Common myeloid progenitor, CD34-positive (primary cell): ENCODE results near the gene CHRNG.
A peak's percentile ranks its signal among the peaks of the same experiment; 100 is the strongest.

Source experiments
- CTCF ChIA-PET: fragments of 350-600 bp; sonication (Branson Sonifier 250); formaldehyde crosslinking; loops from one replicate; lab custom pipeline; 2021; ENCODE audit warnings: antibody characterized with exemption; lab: Charles Lee
- POLR2A ChIA-PET: fragments of 350-600 bp; sonication (Branson Sonifier 250); formaldehyde crosslinking; loops from one replicate; lab custom pipeline; 2021; ENCODE audit warnings: antibody characterized with exemption; lab: Charles Lee
- DNase-seq, 3 donors: peaks; one replicate each; pipeline versions ENCODE4 v3.0.0 to v3.0.0-alpha.2; 2013
- H3K27ac ChIP-seq, 2 experiments: 1 replicate in 1 of 2; 2 replicates in 1 of 2; pipeline ENCODE4 v1.7.0; 2013; ENCODE audit warnings: inconsistent platforms in 2 of 2, low read length in 2 of 2, mild to moderate bottlenecking in 2 of 2, low read depth in 1 of 2, moderate library complexity in 1 of 2; ENCODE audit not compliant: severe bottlenecking in 2 of 2, insufficient read depth in 1 of 2, poor library complexity in 1 of 2
- H3K27me3 ChIP-seq, 5 experiments: replicated peaks in 2 of 5; 1 replicate in 3 of 5; 2 replicates in 2 of 5; pipeline versions ENCODE4 v1.6.1 to v1.7.0; 2013; ENCODE audit warnings: low read length in 4 of 5, mild to moderate bottlenecking in 2 of 5, moderate library complexity in 2 of 5, inconsistent platforms in 1 of 5; ENCODE audit not compliant: insufficient read depth in 5 of 5, control insufficient read depth in 4 of 5
- H3K36me3 ChIP-seq, 4 experiments: 1 replicate in 2 of 4; 2 replicates in 2 of 4; pipeline versions ENCODE4 v1.6.1 to v1.7.0; 2013; ENCODE audit warnings: low read length in 3 of 4, control low read depth in 1 of 4, mild to moderate bottlenecking in 1 of 4; ENCODE audit not compliant: control insufficient read depth in 4 of 4, insufficient read depth in 4 of 4
- H3K4me1 ChIP-seq, 4 experiments: 1 replicate in 3 of 4; 2 replicates in 1 of 4; pipeline versions ENCODE4 v1.6.1 to v1.7.1; 2013; ENCODE audit warnings: low read length in 3 of 4, mild to moderate bottlenecking in 3 of 4, control low read depth in 1 of 4, inconsistent platforms in 1 of 4, moderate library complexity in 1 of 4; ENCODE audit not compliant: control insufficient read depth in 4 of 4, insufficient read depth in 4 of 4; ENCODE audit errors: control extremely low read depth in 1 of 4
- H3K4me3 ChIP-seq, 7 experiments: 1 replicate in 4 of 7; 2 replicates in 3 of 7; pipeline versions ENCODE4 v1.5.1 to v1.7.0; 2013; ENCODE audit warnings: mild to moderate bottlenecking in 7 of 7, low read length in 6 of 7, moderate library complexity in 6 of 7, inconsistent platforms in 2 of 7, low read depth in 2 of 7, control low read depth in 1 of 7; ENCODE audit not compliant: insufficient read depth in 4 of 7, control insufficient read depth in 1 of 7; ENCODE audit errors: extremely low read depth in 1 of 7
- H3K9me3 ChIP-seq, 5 experiments: 1 replicate in 4 of 5; 2 replicates in 1 of 5; pipeline versions ENCODE4 v1.6.1 to v1.7.1; 2013; ENCODE audit warnings: low read length in 4 of 5, mild to moderate bottlenecking in 2 of 5, inconsistent platforms in 1 of 5, low read depth in 1 of 5, moderate library complexity in 1 of 5; ENCODE audit not compliant: control insufficient read depth in 4 of 5, insufficient read depth in 2 of 5; ENCODE audit errors: control extremely low read depth in 1 of 5
- WGBS: methylation state at CpG from one replicate; pipeline ENCODE4 v1.1.5; 2013; ENCODE audit not compliant: insufficient coverage; 5-methylcytosine and 5-hydroxymethylcytosine counted together

Gene CHRNG

GRCh38 chr2:232526372-232526941 lies 13.0 kb upstream of the CHRNG start:
- DNase-seq = no peak
- ChIA-PET POLR2A (no interaction called here), CTCF (interaction anchor here (1.3 kb wide), 1 partner anchor 10 kb away, joined by 3 read pairs; no protein-coding TSS in a partner anchor)
- H3K36me3 ChIP-seq = no peaks in the 10 kb centered on the region
- peaks cover 0 to 50% (median 11%) of the 10 kb centered on the region in 5 experiments for H3K27me3 ChIP-seq
- no peak overlapping the region for H3K27ac ChIP-seq
- 74% methylated on average over 7 of the region's 13 CpGs for WGBS
- no peak overlapping the region for H3K4me3 ChIP-seq
- H3K4me1 ChIP-seq = peaks cover 0 to 36% (median 22%) of the 10 kb centered on the region in 4 experiments
- no peaks in the 10 kb centered on the region for H3K9me3 ChIP-seq

- Histone ChIP-seq H3K4me3 (no peak overlapping the region), H3K4me1 (peaks cover 0 to 23% (median 15%) of the 10 kb centered on the region in 4 experiments), H3K27me3 (peaks cover 0 to 35% (median 6%) of the 10 kb centered on the region in 5 experiments), H3K36me3 (no peaks in the 10 kb centered on the region), H3K27ac (no peak overlapping the region), H3K9me3 (no peaks in the 10 kb centered on the region)
- no peak for DNase-seq
- ChIA-PET POLR2A (no interaction called here), CTCF (no interaction called here)
- WGBS = 100% methylated on average over 3 of the region's 6 CpGs
These were observed 11.5 kb upstream of the CHRNG start for GRCh38 chr2:232527905-232528470.

GRCh38 chr2:232528746-232529460 lies 10.6 kb upstream of the CHRNG start:
- Histone ChIP-seq H3K27me3 (peaks cover 0 to 26% (median 4%) of the 10 kb centered on the region in 5 experiments), H3K36me3 (no peaks in the 10 kb centered on the region), H3K4me3 (no peak overlapping the region), H3K4me1 (peaks cover 0 to 15% (median 10%) of the 10 kb centered on the region in 4 experiments), H3K9me3 (no peaks in the 10 kb centered on the region), H3K27ac (no peak overlapping the region)
- CTCF ChIA-PET = no interaction called here
- DNase-seq = peak in 1 of 3 donors; percentile 26
- POLR2A ChIA-PET = no interaction called here
- 77% methylated on average over 7 of the region's 11 CpGs for WGBS

- Histone ChIP-seq H3K9me3 (no peaks in the 10 kb centered on the region), H3K27me3 (peaks cover 0 to 16% (median 0%) of the 10 kb centered on the region in 5 experiments), H3K4me1 (peaks cover 0 to 8% (median 3%) of the 10 kb centered on the region in 4 experiments), H3K4me3 (no peak overlapping the region), H3K27ac (no peak overlapping the region), H3K36me3 (no peaks in the 10 kb centered on the region)
- POLR2A ChIA-PET = no interaction called here
- CTCF ChIA-PET = no interaction called here
- DNase-seq = no peak
- WGBS = 97% methylated on average over 16 of the region's 17 CpGs
These were observed 9.5 kb upstream of the CHRNG start for GRCh38 chr2:232529806-232530547.

- no peak for DNase-seq
- WGBS = 93% methylated on average over 5 of the region's 9 CpGs
- Histone ChIP-seq H3K4me1 (peaks cover 0 to 8% (median 3%) of the 10 kb centered on the region in 4 experiments), H3K27ac (no peak overlapping the region), H3K4me3 (no peak overlapping the region), H3K36me3 (no peaks in the 10 kb centered on the region), H3K9me3 (no peaks in the 10 kb centered on the region), H3K27me3 (peaks cover 0 to 12% (median 0%) of the 10 kb centered on the region in 5 experiments)
- POLR2A ChIA-PET = no interaction called here
- CTCF ChIA-PET = interaction anchor here (1.2 kb wide), 1 partner anchor 19 kb away, joined by 3 read pairs; the partner anchor contains the start of genes EIF4E2 and TIGD1
These were observed 8.7 kb upstream of the CHRNG start for GRCh38 chr2:232530626-232531260.

- peaks cover 0 to 7% (median 6%) of the 10 kb centered on the region in 5 experiments for H3K9me3 ChIP-seq
- H3K4me3 ChIP-seq = no peak overlapping the region
- DNase-seq = no peak
- ChIA-PET CTCF (interaction anchor here (1.3 kb wide), 1 partner anchor 9 kb away, joined by 3 read pairs; no protein-coding TSS in a partner anchor), POLR2A (no interaction called here)
- 96% methylated on average over 4 of the region's 9 CpGs for WGBS
- peaks cover 0 to 3% (median 1%) of the 10 kb centered on the region in 5 experiments for H3K27me3 ChIP-seq
- peaks cover 0 to 8% (median 3%) of the 10 kb centered on the region in 4 experiments for H3K4me1 ChIP-seq
- no peaks in the 10 kb centered on the region for H3K36me3 ChIP-seq
- no peak overlapping the region for H3K27ac ChIP-seq
These were observed 7.1 kb upstream of the CHRNG start for GRCh38 chr2:232532419-232532818.
